Measurements from ENCODE around the gene CAT.

Gene CAT

DNA sequence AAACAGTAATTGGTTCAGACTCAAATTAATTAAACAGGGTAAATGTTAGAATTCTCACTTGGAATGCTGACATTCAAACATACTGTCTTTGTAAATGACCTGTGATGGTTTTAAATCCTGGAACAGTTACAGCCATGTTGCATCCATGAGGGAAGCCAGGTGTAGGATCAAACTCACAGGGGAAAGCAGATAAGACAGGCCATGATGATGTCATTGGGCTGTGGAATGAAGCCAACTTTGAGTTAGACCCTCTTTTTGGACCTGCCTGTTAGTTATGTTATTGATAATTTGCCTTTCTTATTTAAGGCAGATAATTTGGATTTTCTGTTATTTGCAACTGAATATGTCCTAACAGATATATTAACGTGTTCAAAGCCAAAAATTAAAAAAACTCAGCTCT, 41.6 kb upstream of the CAT start:
- H3K9me3 ChIP-seq (ENCODE audit: control insufficient read depth, insufficient read depth, low read length) = no peaks in the 10 kb centered on the region
- H3K9me2 ChIP-seq (replicated peaks; ENCODE audit: control insufficient read depth, low read length) = no peaks in the 10 kb centered on the region
- no peaks in the 10 kb centered on the region for H3K79me2 ChIP-seq (ENCODE audit: control insufficient read depth, low read length)
- no peak overlapping the region for H3K4me2 ChIP-seq (ENCODE audit: low read length)
- H3K27me3 ChIP-seq (ENCODE audit: control insufficient read depth, low read length) = peaks cover 2% of the 10 kb centered on the region; the same call in 1 of the 2 replicates
- no peak overlapping the region for H3K4me3 ChIP-seq (ENCODE audit: low read length)
- H3F3A ChIP-seq (ENCODE audit: control insufficient read depth, insufficient read depth) = no peaks in the 10 kb centered on the region
- H3K4me1 ChIP-seq (ENCODE audit: control insufficient read depth, low read length) = no peaks in the 10 kb centered on the region
- H3K36me3 ChIP-seq (ENCODE audit: control insufficient read depth, low read length) = no peaks in the 10 kb centered on the region
- no peak overlapping the region for H3K27ac ChIP-seq (ENCODE audit: low read depth, low read length)
- no peaks in the 10 kb centered on the region for H4K20me1 ChIP-seq (ENCODE audit: control insufficient read depth, insufficient read depth, low read depth, low read length)
- TF ChIP-seq, protein P1, sequence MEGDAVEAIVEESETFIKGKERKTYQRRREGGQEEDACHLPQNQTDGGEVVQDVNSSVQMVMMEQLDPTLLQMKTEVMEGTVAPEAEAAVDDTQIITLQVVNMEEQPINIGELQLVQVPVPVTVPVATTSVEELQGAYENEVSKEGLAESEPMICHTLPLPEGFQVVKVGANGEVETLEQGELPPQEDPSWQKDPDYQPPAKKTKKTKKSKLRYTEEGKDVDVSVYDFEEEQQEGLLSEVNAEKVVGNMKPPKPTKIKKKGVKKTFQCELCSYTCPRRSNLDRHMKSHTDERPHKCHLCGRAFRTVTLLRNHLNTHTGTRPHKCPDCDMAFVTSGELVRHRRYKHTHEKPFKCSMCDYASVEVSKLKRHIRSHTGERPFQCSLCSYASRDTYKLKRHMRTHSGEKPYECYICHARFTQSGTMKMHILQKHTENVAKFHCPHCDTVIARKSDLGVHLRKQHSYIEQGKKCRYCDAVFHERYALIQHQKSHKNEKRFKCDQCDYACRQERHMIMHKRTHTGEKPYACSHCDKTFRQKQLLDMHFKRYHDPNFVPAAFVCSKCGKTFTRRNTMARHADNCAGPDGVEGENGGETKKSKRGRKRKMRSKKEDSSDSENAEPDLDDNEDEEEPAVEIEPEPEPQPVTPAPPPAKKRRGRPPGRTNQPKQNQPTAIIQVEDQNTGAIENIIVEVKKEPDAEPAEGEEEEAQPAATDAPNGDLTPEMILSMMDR (IDR thresholded peaks at IDR 0.05; ENCODE audit: low read depth, low read length, poor library complexity, severe bottlenecking) = no peak
- no peak for TF ChIP-seq EZH2phosphoT487 (IDR thresholded peaks at IDR 0.05; ENCODE audit: borderline replicate concordance, low read length)

DNA sequence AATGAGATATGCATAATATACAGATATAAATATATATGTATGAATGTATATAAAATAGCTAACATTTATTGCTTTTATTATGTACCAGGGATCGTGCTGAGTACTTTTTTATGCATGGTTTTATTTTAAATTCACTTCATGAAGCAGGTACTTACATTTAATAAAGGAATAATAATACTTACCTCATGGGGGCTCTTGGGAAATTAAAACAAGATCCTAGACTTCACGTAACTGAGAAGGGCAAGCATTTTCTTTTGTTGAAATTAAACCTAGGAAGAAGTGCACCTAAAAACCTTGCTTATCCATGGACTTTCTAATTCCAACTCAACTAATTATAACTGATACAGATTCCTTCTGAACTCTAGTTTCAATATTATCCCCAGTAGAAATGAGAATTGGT, 40.9 kb upstream of the CAT start:
- Histone ChIP-seq H4K20me1 (ENCODE audit: control insufficient read depth, insufficient read depth, low read depth, low read length) (no peaks in the 10 kb centered on the region), H3K36me3 (ENCODE audit: control insufficient read depth, low read length) (no peaks in the 10 kb centered on the region), H3K9me2 (replicated peaks; ENCODE audit: control insufficient read depth, low read length) (no peaks in the 10 kb centered on the region), H3K27ac (ENCODE audit: low read depth, low read length) (no peak overlapping the region), H3F3A (ENCODE audit: control insufficient read depth, insufficient read depth) (no peaks in the 10 kb centered on the region), H3K4me2 (ENCODE audit: low read length) (no peak overlapping the region), H3K4me3 (ENCODE audit: low read length) (no peak overlapping the region), H3K4me1 (ENCODE audit: control insufficient read depth, low read length) (no peaks in the 10 kb centered on the region), H3K79me2 (ENCODE audit: control insufficient read depth, low read length) (no peaks in the 10 kb centered on the region), H3K27me3 (ENCODE audit: control insufficient read depth, low read length) (peaks cover 2% of the 10 kb centered on the region; the same call in 1 of the 2 replicates), H3K9me3 (ENCODE audit: control insufficient read depth, insufficient read depth, low read length) (no peaks in the 10 kb centered on the region)
- TF ChIP-seq, protein P1 (IDR thresholded peaks at IDR 0.05; ENCODE audit: low read depth, low read length, poor library complexity, severe bottlenecking) = no peak
- TF ChIP-seq EZH2phosphoT487 (IDR thresholded peaks at IDR 0.05; ENCODE audit: borderline replicate concordance, low read length) = no peak

DNA sequence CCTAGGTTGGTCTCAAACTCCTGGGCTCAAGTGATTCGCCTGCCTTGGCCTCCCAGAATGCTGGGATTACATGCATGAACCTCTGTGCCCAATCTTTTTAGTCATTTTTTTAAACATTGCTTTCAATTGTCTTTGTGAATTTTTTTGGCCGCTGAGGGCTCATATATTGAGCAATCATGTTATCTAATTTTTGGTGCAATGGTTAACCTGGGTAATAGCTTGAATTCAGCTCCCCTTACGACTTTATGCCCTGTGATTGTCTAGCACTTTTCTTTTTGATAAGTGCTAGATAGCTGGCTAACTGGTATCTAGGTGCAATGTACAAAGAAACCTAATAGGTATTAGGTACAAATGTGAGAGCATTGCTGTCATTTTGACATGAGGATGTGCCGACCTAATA, 35.3 kb upstream of the CAT start:
- no peaks in the 10 kb centered on the region for H4K20me1 ChIP-seq (ENCODE audit: control insufficient read depth, insufficient read depth, low read depth, low read length)
- TF ChIP-seq, protein P1 (IDR thresholded peaks at IDR 0.05; ENCODE audit: low read depth, low read length, poor library complexity, severe bottlenecking) = no peak
- no peak for TF ChIP-seq EZH2phosphoT487 (IDR thresholded peaks at IDR 0.05; ENCODE audit: borderline replicate concordance, low read length)
- H3K9me3 ChIP-seq (ENCODE audit: control insufficient read depth, insufficient read depth, low read length) = no peaks in the 10 kb centered on the region
- no peaks in the 10 kb centered on the region for H3K79me2 ChIP-seq (ENCODE audit: control insufficient read depth, low read length)
- no peak overlapping the region for H3K4me3 ChIP-seq (ENCODE audit: low read length)
- H3K27ac ChIP-seq (ENCODE audit: low read depth, low read length) = no peak overlapping the region
- 0 out of 2 replicates have a peak, but pooled peaks cover 7% of the 10 kb centered on the region for H3K27me3 ChIP-seq (ENCODE audit: control insufficient read depth, low read length)
- H3K4me1 ChIP-seq (ENCODE audit: control insufficient read depth, low read length) = no peaks in the 10 kb centered on the region
- H3K36me3 ChIP-seq (ENCODE audit: control insufficient read depth, low read length) = no peaks in the 10 kb centered on the region
- H3F3A ChIP-seq (ENCODE audit: control insufficient read depth, insufficient read depth) = no peaks in the 10 kb centered on the region
- no peaks in the 10 kb centered on the region for H3K9me2 ChIP-seq (replicated peaks; ENCODE audit: control insufficient read depth, low read length)
- H3K4me2 ChIP-seq (ENCODE audit: low read length) = no peak overlapping the region
